ENCODE results near the gene RTN4.

RTN4 gene

GRCh38 chr2:54924121-54924520 is 126.1 kb downstream of the RTN4 start:
- no peak for DNase-seq
- no peaks in the 10 kb centered on the region for H3K27me3 ChIP-seq (ENCODE audit: insufficient read depth, low read length, poor library complexity)
- H4K20me1 ChIP-seq (ENCODE audit: insufficient read depth, low read length), result no peaks in the 10 kb centered on the region
- no peaks in the 10 kb centered on the region for H3K79me2 ChIP-seq (ENCODE audit: insufficient read depth, low read length)
- TF ChIP-seq, protein P1, sequence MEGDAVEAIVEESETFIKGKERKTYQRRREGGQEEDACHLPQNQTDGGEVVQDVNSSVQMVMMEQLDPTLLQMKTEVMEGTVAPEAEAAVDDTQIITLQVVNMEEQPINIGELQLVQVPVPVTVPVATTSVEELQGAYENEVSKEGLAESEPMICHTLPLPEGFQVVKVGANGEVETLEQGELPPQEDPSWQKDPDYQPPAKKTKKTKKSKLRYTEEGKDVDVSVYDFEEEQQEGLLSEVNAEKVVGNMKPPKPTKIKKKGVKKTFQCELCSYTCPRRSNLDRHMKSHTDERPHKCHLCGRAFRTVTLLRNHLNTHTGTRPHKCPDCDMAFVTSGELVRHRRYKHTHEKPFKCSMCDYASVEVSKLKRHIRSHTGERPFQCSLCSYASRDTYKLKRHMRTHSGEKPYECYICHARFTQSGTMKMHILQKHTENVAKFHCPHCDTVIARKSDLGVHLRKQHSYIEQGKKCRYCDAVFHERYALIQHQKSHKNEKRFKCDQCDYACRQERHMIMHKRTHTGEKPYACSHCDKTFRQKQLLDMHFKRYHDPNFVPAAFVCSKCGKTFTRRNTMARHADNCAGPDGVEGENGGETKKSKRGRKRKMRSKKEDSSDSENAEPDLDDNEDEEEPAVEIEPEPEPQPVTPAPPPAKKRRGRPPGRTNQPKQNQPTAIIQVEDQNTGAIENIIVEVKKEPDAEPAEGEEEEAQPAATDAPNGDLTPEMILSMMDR (IDR thresholded peaks at IDR 0.05; ENCODE audit: borderline replicate concordance, extremely low read depth, low read length, poor library complexity, severe bottlenecking), result no peak
- TF ChIP-seq EZH2 (IDR thresholded peaks at IDR 0.05; ENCODE audit: borderline replicate concordance, low read depth, low read length, severe bottlenecking), result no peak
- no peak overlapping the region for H3K4me3 ChIP-seq (ENCODE audit: low read depth in 1 of 2, low read length in 2 of 2)
- ATAC-seq (ENCODE audit: insufficient read depth, low read depth), result no peak
- no peak overlapping the region for H3K9ac ChIP-seq (ENCODE audit: low read depth, low read length)
- no peak overlapping the region for H3K4me2 ChIP-seq (ENCODE audit: insufficient read depth, low read length)
- H3K36me3 ChIP-seq (ENCODE audit: insufficient read depth, low read length), result no peaks in the 10 kb centered on the region
- H3K27ac ChIP-seq (ENCODE audit: low read length), result no peak overlapping the region
- H3K9me3 ChIP-seq (ENCODE audit: insufficient read depth, low read length, severe bottlenecking), result peaks cover 2% of the 10 kb centered on the region
- H2AFZ ChIP-seq (ENCODE audit: low read depth, low read length), result no peak overlapping the region
- no peaks in the 10 kb centered on the region for H3K4me1 ChIP-seq (ENCODE audit: insufficient read depth, low read length)
